GM10266 (cell line): ENCODE results near the gene ADCY2.

Experiments
- DNase-seq: peaks from one replicate; pipeline ENCODE4 v3.0.0; 2012; ENCODE audit errors: extremely low spot score
- TF ChIP-seq, protein P1 (sequence below): IDR thresholded peaks from 2 replicates; pipeline ENCODE4 v1.5.1; 2012; ENCODE audit warnings: mild to moderate bottlenecking, low read depth; ENCODE audit not compliant: control insufficient read depth, insufficient read depth; ENCODE audit errors: missing control alignments

The ADCY2 gene

DNA sequence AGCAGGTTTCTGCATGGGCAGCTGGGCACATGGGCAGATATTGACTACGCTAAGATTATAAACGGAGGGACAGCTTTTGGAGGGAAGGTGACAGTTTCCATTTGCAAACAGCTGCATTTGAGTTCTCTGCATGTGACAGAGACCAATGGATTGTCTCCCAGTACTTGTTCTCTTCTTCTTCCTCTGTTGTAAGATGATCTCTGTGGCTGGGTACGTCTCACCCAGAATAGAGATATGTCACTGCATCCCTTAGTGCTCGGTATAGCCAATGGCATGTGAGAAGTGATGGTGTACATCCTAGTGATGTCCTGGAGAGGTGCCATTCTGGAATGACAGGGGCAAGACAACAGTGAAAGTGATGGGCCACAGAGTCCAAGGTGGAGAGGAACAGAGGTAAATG, 283.7 kb downstream of the ADCY2 start:
- no peak for DNase-seq
- TF ChIP-seq, protein P1, sequence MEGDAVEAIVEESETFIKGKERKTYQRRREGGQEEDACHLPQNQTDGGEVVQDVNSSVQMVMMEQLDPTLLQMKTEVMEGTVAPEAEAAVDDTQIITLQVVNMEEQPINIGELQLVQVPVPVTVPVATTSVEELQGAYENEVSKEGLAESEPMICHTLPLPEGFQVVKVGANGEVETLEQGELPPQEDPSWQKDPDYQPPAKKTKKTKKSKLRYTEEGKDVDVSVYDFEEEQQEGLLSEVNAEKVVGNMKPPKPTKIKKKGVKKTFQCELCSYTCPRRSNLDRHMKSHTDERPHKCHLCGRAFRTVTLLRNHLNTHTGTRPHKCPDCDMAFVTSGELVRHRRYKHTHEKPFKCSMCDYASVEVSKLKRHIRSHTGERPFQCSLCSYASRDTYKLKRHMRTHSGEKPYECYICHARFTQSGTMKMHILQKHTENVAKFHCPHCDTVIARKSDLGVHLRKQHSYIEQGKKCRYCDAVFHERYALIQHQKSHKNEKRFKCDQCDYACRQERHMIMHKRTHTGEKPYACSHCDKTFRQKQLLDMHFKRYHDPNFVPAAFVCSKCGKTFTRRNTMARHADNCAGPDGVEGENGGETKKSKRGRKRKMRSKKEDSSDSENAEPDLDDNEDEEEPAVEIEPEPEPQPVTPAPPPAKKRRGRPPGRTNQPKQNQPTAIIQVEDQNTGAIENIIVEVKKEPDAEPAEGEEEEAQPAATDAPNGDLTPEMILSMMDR, result no peak

DNA sequence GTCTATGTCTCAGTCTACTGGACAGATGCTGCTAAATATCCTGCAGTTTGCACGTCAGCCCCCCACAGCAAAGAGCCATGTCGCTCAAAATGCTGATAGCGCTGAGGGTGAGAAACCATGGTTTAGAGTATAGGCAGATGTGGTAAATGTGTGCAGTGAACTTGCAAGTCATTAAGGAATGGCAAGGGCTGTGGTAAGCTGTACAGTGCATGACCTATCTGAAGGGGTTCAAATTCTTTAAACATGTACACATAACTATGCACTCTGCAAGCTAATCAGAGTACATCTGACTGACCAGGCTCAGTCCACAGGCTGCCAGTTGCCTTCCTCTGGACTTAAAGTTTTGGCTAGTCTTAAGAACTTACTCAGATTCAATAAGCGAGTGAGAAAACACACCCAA, 284.3 kb downstream of the ADCY2 start:
- TF ChIP-seq, protein P1, result no peak
- no peak for DNase-seq

DNA sequence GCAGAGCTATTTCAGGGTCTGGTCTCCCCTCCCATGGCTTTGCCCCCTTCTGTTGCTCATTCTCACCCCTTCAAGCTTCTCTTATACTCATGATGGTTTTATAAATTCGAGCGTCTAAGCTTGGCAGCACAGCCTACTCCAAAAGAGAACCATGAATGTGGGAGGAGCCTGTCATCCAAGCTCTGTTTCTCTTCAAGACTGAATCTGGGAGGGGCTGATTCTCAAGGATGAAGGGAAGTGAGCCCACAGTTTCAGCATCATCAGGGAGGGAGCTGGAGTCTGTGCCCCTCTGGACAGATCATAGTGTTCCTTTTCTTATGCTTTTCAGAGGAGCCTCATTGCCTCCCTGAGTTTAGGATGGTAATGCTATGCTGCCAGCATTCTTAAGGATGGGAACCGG, 286.4 kb downstream of the ADCY2 start:
- no peak for DNase-seq
- TF ChIP-seq, protein P1, result no peak

DNA sequence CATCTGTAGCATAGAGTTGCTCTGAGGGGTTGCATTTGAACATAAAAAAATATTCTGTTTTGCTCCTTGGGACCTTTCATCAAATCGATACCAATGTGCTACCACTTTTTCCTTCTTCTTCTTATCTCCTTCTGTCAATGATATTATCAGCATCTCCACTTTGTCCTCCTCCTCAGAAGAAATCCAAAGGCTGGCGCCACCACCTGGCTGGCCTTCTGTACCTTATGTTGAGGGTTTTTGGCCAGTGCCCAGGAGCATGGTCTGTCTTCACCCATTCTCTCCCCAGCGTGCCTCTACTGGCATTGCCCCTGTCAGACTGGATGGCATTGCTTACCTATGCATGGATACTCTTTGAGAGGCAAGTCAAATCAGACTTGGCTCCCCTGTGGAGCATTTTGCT, 287.8 kb downstream of the ADCY2 start:
- TF ChIP-seq, protein P1, result no peak
- no peak for DNase-seq

DNA sequence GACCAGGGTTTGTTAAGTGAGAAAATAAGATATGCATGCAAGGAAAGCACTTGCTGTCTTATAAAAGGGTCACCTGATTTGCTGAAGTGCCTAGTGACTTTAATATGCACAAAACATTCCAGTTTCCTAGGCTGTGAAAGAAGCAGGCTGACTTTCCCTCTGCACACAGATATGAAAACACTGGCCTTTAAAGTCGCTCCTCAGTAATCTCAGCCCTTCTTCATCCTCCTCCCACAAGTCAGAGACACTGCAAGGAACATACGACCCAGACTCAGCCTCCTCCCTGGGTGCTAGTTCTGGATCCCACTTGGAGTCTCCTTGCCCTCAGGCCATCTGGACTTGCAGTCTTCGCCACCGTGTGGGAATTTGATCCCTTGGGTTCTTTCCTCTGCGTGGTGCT, 288.9 kb downstream of the ADCY2 start:
- DNase-seq, result no peak
- TF ChIP-seq, protein P1, result no peak

DNA sequence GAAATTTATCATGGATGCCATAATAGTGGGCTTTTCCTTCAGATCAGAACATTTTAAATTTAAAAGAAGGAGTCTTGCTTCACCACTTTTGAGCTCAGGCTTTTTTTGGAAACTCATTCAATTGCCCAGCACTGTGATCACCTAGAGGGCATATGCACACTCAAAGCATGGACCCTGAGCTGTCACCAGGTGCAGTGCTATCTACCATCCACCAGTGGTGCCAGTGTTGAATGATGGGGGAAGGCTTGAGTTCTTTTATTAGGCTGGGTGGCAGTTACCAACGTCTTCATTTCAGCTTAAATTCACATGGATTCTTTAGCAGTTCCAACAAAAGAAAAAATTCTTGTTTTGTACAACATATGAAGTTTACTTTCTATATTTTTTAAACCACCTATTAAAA, 290.9 kb downstream of the ADCY2 start:
- no peak for DNase-seq
- TF ChIP-seq, protein P1, result no peak

DNA sequence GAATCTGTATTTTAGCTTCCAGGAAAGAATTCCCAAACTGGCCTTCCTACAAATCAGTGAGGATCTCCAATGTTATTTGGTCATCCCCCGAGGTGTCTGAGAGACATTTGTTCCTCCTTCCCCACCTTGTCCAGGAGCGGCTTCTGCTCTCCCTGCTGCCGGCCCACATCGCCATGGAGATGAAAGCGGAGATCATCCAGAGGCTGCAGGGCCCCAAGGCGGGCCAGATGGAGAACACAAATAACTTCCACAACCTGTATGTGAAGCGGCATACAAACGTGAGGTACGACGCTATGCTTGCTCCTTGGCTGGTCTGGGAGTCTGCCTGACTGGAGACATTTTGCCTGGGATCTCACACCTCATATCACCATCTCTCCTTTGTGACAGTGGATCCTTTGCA, 294.6 kb downstream of the ADCY2 start:
- DNase-seq, result no peak
- TF ChIP-seq, protein P1, result no peak
